MCF 10A (cell line): ENCODE results near the gene TPD52L1. TPM values are rescaled to one million over a fixed set of nuclear protein-coding genes. Genes with fewer than 3 reads are reported as not detected.

Experiments used
- BruUV-seq: library from RNA; stranded (reverse); fragments of 400-500 nt; replicated peaks from 2 replicates; lab custom pipeline; 2021; lab: Mats Ljungman, UMichigan
- CTCF ChIA-PET: fragments of 300-600 bp; sonication (Branson Sonifier 250); formaldehyde crosslinking; extraction: SDS; loops from one replicate; lab custom pipeline; 2021; ENCODE audit warnings: antibody characterized with exemption, inconsistent platforms; lab: Yijun Ruan, JAX
- POLR2A ChIA-PET: fragments of 300-600, 350-650 bp; sonication (Branson Sonifier 250); formaldehyde crosslinking; extraction: SDS; loops from one replicate; lab custom pipeline; 2020; ENCODE audit warnings: antibody characterized with exemption, inconsistent platforms; lab: Yijun Ruan, JAX
- DNase-seq: peaks from one replicate; pipeline ENCODE4 v3.0.0-alpha.2; 2018; ENCODE audit not compliant: unreplicated experiment
- H3K27ac Mint-ChIP-seq: one replicate; pipeline ENCODE4 v1.8.0; 2022; ENCODE audit warnings: mild to moderate bottlenecking, low read depth, mixed read lengths; ENCODE audit not compliant: unreplicated experiment
- H3K27me3 Mint-ChIP-seq: one replicate; pipeline ENCODE4 v1.8.0; 2022; ENCODE audit warnings: mixed read lengths; ENCODE audit not compliant: insufficient read depth, unreplicated experiment
- H3K36me3 Mint-ChIP-seq: one replicate; pipeline ENCODE4 v1.8.0; 2022; ENCODE audit warnings: mild to moderate bottlenecking, moderate library complexity, mixed read lengths; ENCODE audit not compliant: insufficient read depth, unreplicated experiment
- H3K4me1 Mint-ChIP-seq: one replicate; pipeline ENCODE4 v1.8.0; 2022; ENCODE audit warnings: mixed read lengths; ENCODE audit not compliant: insufficient read depth, unreplicated experiment
- H3K4me3 Mint-ChIP-seq: one replicate; pipeline ENCODE4 v1.8.0; 2022; ENCODE audit warnings: mild to moderate bottlenecking, moderate library complexity, mixed read lengths; ENCODE audit not compliant: unreplicated experiment
- H3K9me3 Mint-ChIP-seq: one replicate; pipeline ENCODE4 v1.8.0; 2022; ENCODE audit warnings: mixed read lengths; ENCODE audit not compliant: unreplicated experiment
- intact Hi-C: fragments of 100-400 bp; cut with micrococcal nuclease; formaldehyde crosslinking; loops from 2 replicates; pipeline ENCODE4 v1.14.1; 2022
- total RNA-seq: library from RNA; stranded (reverse); gene quantifications from 2 replicates; pipeline ENCODE4 v1.2.3, GENCODE V29; 2022
- TF ChIP-seq, protein P1 (sequence below): fragments of 200-600 bp; IDR thresholded peaks from one replicate; pipeline ENCODE4 v1.8.0; 2022; ENCODE audit warnings: antibody characterized with exemption, mild to moderate bottlenecking; ENCODE audit not compliant: unreplicated experiment

TPD52L1 gene
- total RNA-seq, 1 experiment from 2014 or later, result 69.5 TPM

- POLR2A ChIA-PET, result interaction anchor here (0.6 to 1.6 kb wide), 6 partner anchors 13 to 143 kb away, joined by 3 to 5 read pairs (median 3); no protein-coding TSS in a partner anchor
- H3K4me1 Mint-ChIP-seq, result peaks cover 20% of the 10 kb centered on the region
- no peaks in the 10 kb centered on the region for H3K27me3 Mint-ChIP-seq
- DNase-seq, result peak; percentile 22
- CTCF ChIA-PET, result no interaction called here
- no peaks in the 10 kb centered on the region for H3K9me3 Mint-ChIP-seq
- no TSS peak for BruUV-seq
- no peak overlapping the region for H3K27ac Mint-ChIP-seq
- no peak overlapping the region for H3K4me3 Mint-ChIP-seq
- peaks cover 6% of the 10 kb centered on the region for H3K36me3 Mint-ChIP-seq
- TF ChIP-seq, protein P1, sequence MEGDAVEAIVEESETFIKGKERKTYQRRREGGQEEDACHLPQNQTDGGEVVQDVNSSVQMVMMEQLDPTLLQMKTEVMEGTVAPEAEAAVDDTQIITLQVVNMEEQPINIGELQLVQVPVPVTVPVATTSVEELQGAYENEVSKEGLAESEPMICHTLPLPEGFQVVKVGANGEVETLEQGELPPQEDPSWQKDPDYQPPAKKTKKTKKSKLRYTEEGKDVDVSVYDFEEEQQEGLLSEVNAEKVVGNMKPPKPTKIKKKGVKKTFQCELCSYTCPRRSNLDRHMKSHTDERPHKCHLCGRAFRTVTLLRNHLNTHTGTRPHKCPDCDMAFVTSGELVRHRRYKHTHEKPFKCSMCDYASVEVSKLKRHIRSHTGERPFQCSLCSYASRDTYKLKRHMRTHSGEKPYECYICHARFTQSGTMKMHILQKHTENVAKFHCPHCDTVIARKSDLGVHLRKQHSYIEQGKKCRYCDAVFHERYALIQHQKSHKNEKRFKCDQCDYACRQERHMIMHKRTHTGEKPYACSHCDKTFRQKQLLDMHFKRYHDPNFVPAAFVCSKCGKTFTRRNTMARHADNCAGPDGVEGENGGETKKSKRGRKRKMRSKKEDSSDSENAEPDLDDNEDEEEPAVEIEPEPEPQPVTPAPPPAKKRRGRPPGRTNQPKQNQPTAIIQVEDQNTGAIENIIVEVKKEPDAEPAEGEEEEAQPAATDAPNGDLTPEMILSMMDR, result no peak
- intact Hi-C loops, result no loop called here
Observed at GRCh38 chr6:125231133-125231532, 77.6 kb downstream of the TPD52L1 start.

GRCh38 chr6:125231574-125232343 lies 78.2 kb downstream of the TPD52L1 start:
- H3K4me1 Mint-ChIP-seq, result peaks cover 25% of the 10 kb centered on the region
- H3K27me3 Mint-ChIP-seq, result no peaks in the 10 kb centered on the region
- BruUV-seq, result no TSS peak
- H3K9me3 Mint-ChIP-seq, result no peaks in the 10 kb centered on the region
- TF ChIP-seq, protein P1, result no peak
- intact Hi-C loops, result no loop called here
- CTCF ChIA-PET, result no interaction called here
- no peak overlapping the region for H3K27ac Mint-ChIP-seq
- DNase-seq, result no peak
- POLR2A ChIA-PET, result interaction anchor here (1.0 to 1.6 kb wide), 3 partner anchors 13 to 38 kb away, joined by 3 to 5 read pairs (median 3); no protein-coding TSS in a partner anchor
- no peak overlapping the region for H3K4me3 Mint-ChIP-seq
- peaks cover 1% of the 10 kb centered on the region for H3K36me3 Mint-ChIP-seq

DNA sequence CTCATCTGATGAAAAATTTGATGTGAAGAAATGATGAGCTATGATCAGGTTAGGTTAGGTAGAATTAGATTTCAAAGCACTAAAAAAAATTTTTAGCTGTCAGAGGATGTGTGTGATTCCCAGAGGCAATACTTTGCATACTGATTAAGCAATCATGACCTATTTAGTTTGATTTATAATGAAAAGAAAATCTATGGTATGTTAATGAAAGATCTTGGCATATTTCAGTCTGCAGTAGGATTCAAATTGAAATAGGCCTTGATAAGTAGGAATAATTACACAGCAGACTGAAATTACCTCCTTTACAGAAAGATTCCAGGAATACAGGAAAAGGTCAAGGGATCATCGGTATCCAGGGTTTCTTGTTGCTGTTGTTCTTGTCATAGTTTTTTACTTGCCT lies 78.9 kb downstream of the TPD52L1 start:
- intact Hi-C loops, result no loop called here
- ChIA-PET POLR2A (interaction anchor here (1.0 kb wide), 1 partner anchor 39 kb away, joined by 3 read pairs; no protein-coding TSS in a partner anchor), CTCF (interaction anchor here (0.6 kb wide), 2 partner anchors 40 to 73 kb away, joined by 3 read pairs; no protein-coding TSS in a partner anchor)
- no TSS peak for BruUV-seq
- Mint-ChIP-seq H3K36me3 (no peaks in the 10 kb centered on the region), H3K27ac (no peak overlapping the region), H3K9me3 (no peaks in the 10 kb centered on the region), H3K4me1 (peaks cover 33% of the 10 kb centered on the region), H3K27me3 (no peaks in the 10 kb centered on the region), H3K4me3 (no peak overlapping the region)
- no peak for DNase-seq
- TF ChIP-seq, protein P1, result no peak

DNA sequence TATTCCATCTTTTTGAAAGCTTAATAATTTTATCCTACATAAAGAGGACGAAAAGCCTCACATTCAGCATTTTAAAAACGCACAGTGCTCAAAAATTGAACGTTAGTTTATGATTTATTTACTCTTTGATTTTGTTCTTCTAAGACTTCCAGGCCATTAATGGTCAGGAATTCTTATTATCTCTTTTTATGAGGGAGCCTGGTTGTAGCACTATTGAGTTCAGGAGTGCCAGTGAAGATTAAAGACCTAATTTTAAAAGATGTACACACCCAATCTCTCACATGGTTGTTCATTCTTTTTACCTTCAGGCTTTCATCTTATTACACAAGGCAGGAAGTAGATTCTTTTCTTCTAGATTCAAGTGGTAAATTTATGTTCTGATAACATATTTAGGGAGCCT lies 79.6 kb downstream of the TPD52L1 start:
- no peak for DNase-seq
- H3K36me3 Mint-ChIP-seq, result no peaks in the 10 kb centered on the region
- intact Hi-C loops, result no loop called here
- ChIA-PET CTCF (interaction anchor here (0.6 to 1.4 kb wide), 2 partner anchors 9 to 72 kb away, joined by 3 read pairs; no protein-coding TSS in a partner anchor), POLR2A (no interaction called here)
- TF ChIP-seq, protein P1, result no peak
- H3K9me3 Mint-ChIP-seq, result no peaks in the 10 kb centered on the region
- no peak overlapping the region for H3K27ac Mint-ChIP-seq
- peaks cover 36% of the 10 kb centered on the region for H3K4me1 Mint-ChIP-seq
- no peaks in the 10 kb centered on the region for H3K27me3 Mint-ChIP-seq
- BruUV-seq, result no TSS peak
- H3K4me3 Mint-ChIP-seq, result no peak overlapping the region
